Fibroblast of pulmonary artery (primary cell): Measurements from ENCODE around the gene AKR1D1.
A peak's percentile ranks its signal among the peaks of the same experiment; 100 is the strongest.

Source experiments
- DNase-seq: peaks from one replicate; pipeline ENCODE4 v3.0.0-alpha.2; 2010; ENCODE audit warnings: low read depth
- H3K4me3 ChIP-seq: replicated peaks from 2 replicates; pipeline ENCODE4 v1.5.1; 2011; ENCODE audit warnings: low read depth, mild to moderate bottlenecking, control low read depth, low read length, moderate library complexity
- CTCF ChIP-seq: IDR thresholded peaks from 2 replicates; pipeline ENCODE4 v1.5.1; 2011; ENCODE audit warnings: mild to moderate bottlenecking, control low read depth, low read length, inconsistent platforms; ENCODE audit errors: missing control alignments

The AKR1D1 gene

GRCh38 chr7:138120140-138120827, 44.0 kb downstream of the AKR1D1 start:
- TF ChIP-seq CTCF: no peak
- H3K4me3 ChIP-seq: no peak overlapping the region
- no peak for DNase-seq

- TF ChIP-seq CTCF: no peak
- no peak for DNase-seq
- no peak overlapping the region for H3K4me3 ChIP-seq
Measured at GRCh38 chr7:138122162-138122561, 45.9 kb downstream of the AKR1D1 start.

GRCh38 chr7:138125119-138125518, 48.9 kb downstream of the AKR1D1 start:
- no peak for TF ChIP-seq CTCF
- H3K4me3 ChIP-seq: no peak overlapping the region
- DNase-seq: peak; percentile 21

GRCh38 chr7:138125598-138126111, 49.4 kb downstream of the AKR1D1 start:
- peak; percentile 20 for DNase-seq
- no peak for TF ChIP-seq CTCF
- no peak overlapping the region for H3K4me3 ChIP-seq

- no peak for DNase-seq
- H3K4me3 ChIP-seq: no peak overlapping the region
- TF ChIP-seq CTCF: no peak
Measured at GRCh38 chr7:138126928-138127327, 50.7 kb downstream of the AKR1D1 start.

- no peak for TF ChIP-seq CTCF
- DNase-seq: no peak
- H3K4me3 ChIP-seq: no peak overlapping the region
Measured at GRCh38 chr7:138127996-138128395, 51.7 kb downstream of the AKR1D1 start.
